GM21423 (cell line): ENCODE measurements around the gene SAMD11.
"Not testable (repeated sequence)": the region's sequence is repeated elsewhere in the genome, so short reads cannot be mapped to it uniquely, and the experiment has no call there.

Experiments used
- ATAC-seq: cut with Tn5 transposase; IDR thresholded peaks from one replicate; pipeline ENCODE4 v1.9.1; 2021; ENCODE audit warnings: mild to moderate bottlenecking, moderate library complexity; ENCODE audit not compliant: unreplicated experiment

The SAMD11 gene

GRCh38 chr1:974687-975328 is 51.1 kb downstream of the SAMD11 start:
- no peak for ATAC-seq

DNA sequence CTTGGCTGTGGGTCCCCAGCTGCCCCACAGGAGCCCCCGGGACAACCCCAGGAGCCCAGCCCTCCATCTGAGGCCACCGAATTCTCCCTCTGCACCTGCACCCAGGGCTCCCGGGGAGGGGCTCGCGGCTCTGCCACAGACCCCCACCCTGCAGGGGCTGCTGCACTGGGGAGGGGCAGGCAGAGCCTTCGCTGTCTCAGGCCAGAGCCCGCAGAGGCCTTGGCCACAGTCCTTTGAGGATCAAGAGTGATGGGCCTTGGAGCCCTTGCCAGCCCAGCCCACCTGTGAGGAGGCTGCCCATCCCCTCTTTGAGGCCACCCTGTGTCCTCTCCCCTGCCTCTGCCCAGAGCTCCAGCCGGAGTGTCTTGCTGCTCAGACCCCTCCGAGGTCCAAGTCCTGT is 51.6 kb downstream of the SAMD11 start:
- ATAC-seq: no peak

DNA sequence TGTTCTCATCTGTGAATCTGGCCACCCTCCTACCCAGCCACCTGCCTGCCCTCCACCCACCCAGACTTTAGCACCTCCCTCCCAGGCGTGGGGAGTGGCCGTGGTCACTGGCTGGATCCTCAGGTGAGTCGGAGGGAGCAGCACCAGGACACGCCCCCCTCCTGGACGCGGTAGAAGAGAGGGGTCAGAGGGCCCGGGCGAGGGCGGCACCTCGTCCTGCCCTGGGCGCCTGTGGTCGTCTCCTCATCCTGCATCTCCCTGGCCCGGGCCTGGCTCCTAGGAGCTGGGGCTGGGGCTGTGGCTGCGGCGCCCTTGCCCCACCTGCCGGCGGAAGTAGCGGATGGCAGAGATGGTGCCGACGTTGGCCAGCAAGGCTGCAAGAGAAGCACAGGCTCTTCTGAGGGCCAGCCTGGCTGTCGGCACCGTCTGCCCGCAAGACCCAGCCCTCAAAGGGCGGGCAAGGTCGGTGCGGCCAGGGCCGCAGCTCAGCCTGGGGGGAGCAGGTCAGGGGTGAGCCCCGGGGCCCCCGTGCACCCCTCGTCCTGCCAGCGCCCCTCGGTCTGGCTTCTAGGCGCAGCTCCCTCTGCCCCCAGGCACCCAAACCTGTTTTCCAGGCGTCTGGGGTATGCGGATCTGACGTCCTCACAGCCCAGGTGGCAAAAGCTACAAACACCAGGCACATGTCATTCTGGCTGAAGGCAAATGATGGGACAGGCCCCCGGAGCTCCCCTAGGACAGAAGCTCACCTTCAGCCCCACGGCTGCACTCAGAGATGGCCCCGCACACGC is 52.4 kb downstream of the SAMD11 start:
- ATAC-seq: no peak

- not testable (repeated sequence) for ATAC-seq
Measured at GRCh38 chr1:976791-977190, 53.1 kb downstream of the SAMD11 start.

GRCh38 chr1:978069-978834 is 54.5 kb downstream of the SAMD11 start:
- ATAC-seq: no peak

DNA sequence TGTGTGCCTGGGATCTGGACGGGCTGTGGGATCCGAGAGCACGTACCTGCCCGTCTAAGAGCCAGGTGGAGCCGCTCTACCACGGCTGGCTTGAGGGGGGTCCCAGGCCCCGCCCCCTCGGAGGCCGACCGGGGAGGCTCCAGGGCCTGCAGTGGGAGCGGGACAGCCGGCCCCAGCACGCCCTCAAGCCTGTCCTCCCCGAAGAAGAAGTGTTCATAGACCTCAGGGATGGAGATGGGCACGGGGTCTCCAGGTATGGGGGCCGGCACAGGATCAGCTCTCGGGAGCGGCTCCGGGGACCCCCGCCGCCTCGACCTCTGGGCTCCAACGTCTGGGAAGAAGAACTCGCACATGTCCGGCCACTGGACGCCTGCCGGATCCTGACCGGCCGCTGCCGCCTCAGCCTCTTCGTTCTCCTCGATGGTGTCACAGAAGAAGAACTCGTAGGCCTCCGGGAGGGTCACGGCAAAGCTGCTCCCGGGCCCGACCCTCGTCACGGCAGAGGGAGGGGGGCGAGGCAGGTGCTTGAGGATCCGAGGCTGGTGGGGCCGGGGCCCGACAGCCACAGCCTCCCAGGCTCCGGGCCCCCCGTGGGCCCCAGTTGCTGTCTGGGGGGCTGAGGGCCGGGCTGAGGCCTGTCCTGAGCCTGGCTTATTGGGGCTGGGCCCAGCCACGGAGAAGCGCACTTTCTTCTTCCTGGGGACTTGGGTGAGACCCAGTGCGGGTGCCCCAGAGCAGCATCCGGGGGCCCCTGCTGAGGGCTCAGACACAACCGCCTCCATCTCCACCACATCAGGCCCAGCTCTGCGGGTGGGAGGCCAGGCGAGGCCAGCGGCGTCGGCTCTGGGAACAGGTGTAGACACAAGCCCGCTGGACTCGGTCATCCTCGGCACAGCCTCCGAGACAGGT is 55.4 kb downstream of the SAMD11 start:
- no peak for ATAC-seq

DNA sequence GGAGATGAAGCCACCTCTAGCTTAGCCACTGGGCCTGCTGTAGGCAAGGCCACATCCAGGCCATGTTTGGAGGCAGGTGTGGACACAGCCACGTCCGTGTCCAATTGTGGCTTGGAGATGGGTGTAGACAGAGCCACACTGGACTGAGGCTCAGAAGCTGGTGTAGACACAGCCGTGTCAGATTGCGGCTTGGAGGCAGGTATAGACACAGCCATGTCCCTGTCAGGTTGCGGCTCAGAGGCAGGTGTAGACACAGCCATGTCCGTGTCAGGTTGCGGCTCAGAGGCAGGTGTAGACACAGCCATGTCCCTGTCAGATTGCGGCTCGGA is 56.0 kb downstream of the SAMD11 start:
- no peak for ATAC-seq

GRCh38 chr1:980137-980571 is 56.4 kb downstream of the SAMD11 start:
- no peak for ATAC-seq

DNA sequence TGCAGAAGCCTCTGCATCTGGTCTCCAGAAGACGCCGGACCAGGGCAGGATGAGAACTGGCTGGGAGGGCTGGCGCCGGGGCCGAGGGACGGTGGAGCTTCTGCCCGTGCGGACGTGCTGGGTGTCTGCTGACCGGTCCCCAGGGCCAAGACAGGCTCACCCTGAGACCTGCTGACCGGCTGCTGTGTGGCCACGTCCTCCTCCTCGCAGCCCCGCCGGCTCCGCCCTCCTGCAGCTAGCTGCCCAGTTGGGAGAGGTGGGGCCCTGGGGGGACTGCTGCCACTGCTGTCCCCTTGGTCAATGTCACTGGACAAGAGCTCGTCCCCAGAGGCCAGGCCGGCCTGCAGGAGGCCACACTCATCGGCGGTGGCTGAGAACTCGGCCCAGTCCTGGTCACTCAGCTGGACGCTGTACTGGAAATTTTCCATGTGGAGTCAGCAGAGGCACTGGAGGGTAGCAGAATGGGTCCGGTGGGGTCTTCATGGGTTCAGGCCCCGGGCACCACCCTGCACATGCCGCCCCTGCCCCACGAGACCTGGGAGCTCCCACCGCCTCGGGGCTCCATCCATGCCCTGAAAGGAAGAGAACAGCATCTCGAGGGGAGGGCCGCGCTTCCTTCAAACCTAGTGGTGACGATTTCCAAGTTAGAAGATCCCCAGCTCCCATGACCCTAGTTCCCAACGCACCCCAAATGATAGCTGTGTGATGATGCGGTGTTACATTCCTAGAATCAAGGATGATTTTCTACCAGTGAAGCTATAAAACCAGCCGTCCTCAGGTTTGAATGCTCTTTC is 57.1 kb downstream of the SAMD11 start:
- ATAC-seq: no peak

DNA sequence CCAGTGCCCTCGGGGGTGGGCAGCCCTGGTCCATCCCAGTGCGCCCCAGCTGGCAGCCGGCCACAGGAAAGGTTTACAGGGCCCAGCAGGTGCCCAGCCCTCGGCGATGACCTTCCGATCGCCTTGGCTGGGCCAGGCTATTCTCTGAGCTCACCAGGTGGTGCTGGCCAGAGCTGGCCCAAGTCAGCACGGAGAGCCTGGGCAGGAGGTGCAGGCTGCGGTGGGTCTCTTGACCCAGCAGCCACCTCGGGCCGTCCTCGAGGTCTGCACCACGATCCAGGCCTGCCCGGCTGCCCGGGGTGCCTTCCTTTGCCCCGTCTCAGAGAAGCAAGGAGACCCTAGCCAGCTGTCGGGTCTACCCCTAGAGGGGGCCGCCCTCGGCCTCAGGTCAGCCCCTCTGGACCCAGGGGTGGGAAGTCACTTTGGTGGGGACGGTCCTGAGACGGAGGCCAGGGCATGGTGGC is 57.8 kb downstream of the SAMD11 start:
- ATAC-seq: no peak

DNA sequence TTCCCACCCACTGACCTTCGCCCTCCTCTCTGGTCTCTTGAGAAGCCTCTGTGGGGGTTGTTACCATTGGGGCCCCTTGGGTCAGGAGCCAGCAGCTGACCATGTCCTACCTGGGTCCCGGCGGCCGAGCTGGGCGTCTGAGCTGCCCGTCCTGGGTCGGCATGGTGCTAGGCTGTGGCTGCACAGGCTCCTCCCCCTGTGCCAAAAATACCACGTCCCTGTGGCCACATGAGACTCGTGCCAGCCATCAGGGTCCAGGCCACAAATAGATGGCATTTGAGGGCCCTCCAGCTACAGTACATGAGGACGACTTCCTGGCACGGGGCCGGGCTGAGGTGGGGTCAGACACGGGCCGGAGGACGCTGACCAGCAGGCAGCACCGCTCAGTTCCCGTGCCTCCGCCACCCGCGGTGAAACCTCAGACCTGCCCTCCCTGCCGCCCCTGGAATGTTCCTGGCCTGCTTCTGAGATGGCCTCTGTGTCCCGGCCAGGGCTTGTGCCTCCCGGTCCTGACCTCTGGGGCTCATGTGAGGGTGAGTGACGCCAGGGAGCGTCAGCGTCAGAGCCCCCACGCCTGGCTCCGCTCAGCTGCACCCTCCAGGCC is 58.3 kb downstream of the SAMD11 start, which contains the start of gene PERM1:
TSS of gene PERM1 (minus strand) at position 139 of the 604 bp plus-strand sequence. CDS start 1,064 bp downstream, outside the sequence.
- no peak for ATAC-seq

GRCh38 chr1:982765-983436 is 59.2 kb downstream of the SAMD11 start:
- no peak for ATAC-seq

DNA sequence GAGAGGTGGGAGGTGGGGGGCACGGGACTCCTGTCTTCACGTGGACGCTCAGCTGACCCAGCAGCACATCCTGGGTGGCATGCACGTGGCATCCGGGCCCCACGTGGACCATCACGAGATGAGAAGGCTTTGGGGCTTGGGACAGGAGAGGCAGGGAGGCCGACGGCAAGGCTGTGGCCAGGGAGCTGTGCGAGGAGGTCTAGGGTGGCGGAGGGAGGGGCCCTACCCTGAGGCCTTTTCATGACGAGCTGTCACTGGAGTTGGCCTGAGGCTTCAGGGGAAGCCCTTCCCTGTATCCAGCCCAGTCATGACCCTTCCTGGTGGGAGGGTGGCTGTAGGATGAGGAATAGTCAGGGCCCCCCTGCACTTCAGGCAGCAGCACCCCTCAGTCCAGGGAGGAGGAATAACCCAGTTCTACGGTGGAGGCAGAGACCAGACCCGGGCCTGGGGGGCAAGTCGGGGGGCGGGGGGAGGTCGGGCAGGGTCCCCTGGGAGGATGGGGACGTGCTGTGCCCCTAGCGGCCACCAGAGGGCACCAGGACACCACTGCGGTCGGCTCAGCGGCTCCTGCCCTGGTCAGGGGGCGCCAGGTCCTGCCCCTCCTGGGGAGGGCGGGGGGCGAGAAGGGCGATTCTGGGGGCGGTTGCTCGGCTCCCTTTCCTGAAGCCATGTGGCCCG is 60.2 kb downstream of the SAMD11 start:
- no peak for ATAC-seq

DNA sequence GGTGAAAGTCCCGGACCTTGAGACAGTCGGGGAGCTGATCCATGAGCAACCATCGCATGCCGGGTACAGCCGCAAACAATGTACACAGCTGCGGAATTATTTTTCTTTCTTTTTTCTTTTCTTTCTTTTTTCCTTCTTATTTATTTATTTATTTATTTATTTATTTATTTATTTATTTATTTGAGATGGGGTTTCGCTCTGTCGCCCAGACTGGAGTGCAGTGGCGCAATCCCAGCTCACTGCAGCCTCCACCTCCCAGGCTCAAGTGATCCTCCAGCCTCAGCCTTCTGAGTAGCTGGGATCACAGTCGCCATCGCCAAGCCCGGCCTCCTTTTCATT is 60.7 kb downstream of the SAMD11 start:
- no peak for ATAC-seq

- no peak for ATAC-seq
Measured at GRCh38 chr1:985126-985525, 61.4 kb downstream of the SAMD11 start.

GRCh38 chr1:988061-988460 is 64.3 kb downstream of the SAMD11 start:
- ATAC-seq: not testable (repeated sequence)

DNA sequence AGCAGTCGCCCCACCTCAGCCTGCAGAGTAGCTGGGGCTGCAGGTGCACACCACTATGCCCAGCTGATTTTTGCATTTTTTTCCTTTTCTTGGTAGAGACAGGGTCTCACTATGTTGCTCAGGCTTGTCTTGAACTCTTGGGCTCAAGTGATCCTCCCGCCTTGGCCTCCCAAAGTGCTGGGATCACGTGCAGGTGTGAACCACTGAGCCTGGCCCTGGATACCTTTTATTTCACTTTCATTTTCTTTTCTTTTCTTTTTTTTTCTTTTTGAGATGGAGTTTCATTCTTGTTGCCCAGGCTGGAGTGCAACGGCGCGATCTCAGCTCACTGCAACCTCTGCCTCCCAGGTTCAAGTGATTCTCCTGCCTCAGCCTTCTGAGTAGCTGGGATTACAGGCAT is 67.6 kb downstream of the SAMD11 start:
- ATAC-seq: not testable (repeated sequence)

DNA sequence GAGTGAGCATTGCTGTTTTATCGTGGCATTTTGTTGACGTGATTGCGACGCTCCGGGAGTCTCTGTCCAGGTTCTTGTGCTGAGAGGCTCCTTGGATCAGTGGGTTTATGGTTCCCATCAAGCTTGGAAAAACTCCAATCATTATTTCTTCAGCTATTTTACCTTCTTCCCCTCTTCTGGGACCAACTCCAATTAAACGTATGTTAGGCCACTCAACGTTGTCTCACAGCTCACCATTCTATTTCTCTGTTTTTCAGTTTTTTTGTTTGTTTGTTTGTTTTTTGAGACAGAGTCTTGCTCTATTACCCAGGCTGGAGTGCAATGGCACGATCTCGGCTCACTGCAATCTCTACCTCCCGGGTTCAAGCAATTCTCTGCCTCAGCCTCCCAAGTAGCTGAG is 68.2 kb downstream of the SAMD11 start:
- no peak for ATAC-seq
